GM12872 (cell line): ENCODE data around the gene PHF23.

Experiments used
- CTCF ChIP-seq: IDR thresholded peaks from 3 replicates; pipeline ENCODE4 v1.5.1; 2011; ENCODE audit warnings: low read depth, mild to moderate bottlenecking, low read length, moderate library complexity; ENCODE audit not compliant: insufficient read depth

The PHF23 gene

GRCh38 chr17:7256766-7257456 lies 17.7 kb upstream of the PHF23 start:
- TF ChIP-seq CTCF: no peak

- no peak for TF ChIP-seq CTCF
These were observed 15.3 kb upstream of the PHF23 start for GRCh38 chr17:7254511-7254910.

- no peak for TF ChIP-seq CTCF
These were observed 13.8 kb upstream of the PHF23 start for GRCh38 chr17:7253082-7253481.

- peak; percentile 30; the same call in 2 of the 3 replicates for TF ChIP-seq CTCF
These were observed 13.2 kb upstream of the PHF23 start, which contains the start of gene ELP5 for GRCh38 chr17:7252176-7253043. Gene ELP5, plus strand, starts transcription at chr17:7252215. Its CDS starts 336 bp downstream, at chr17:7252551.

GRCh38 chr17:7251661-7252175 lies 12.5 kb upstream of the PHF23 start, which contains the start of gene CTDNEP1:
Gene CTDNEP1, minus strand, starts transcription at chr17:7251734. Its CDS starts 438 bp downstream, at chr17:7251296.
- TF ChIP-seq CTCF: no peak

- no peak for TF ChIP-seq CTCF
These were observed 11.7 kb upstream of the PHF23 start for GRCh38 chr17:7250695-7251627.
